Ishikawa (cell line): Measurements from ENCODE around the gene FEZF2.

ENCODE experiments used
- CEBPB ChIP-seq: IDR thresholded peaks from 2 replicates; pipeline ENCODE4 v1.6.1; 2012
- CREB1 ChIP-seq: IDR thresholded peaks from 2 replicates; pipeline ENCODE4 v1.6.1; 2012; ENCODE audit warnings: low read depth
- EGR1 ChIP-seq: IDR thresholded peaks from 2 replicates; pipeline ENCODE4 v1.6.1; 2012
- EP300 ChIP-seq: IDR thresholded peaks from 2 replicates; pipeline ENCODE4 v1.6.1; 2012; ENCODE audit warnings: borderline replicate concordance
- FOXM1 ChIP-seq: IDR thresholded peaks from 2 replicates; pipeline ENCODE4 v1.6.1; 2012; ENCODE audit warnings: low read depth, borderline replicate concordance
- NFIC ChIP-seq: IDR thresholded peaks from 2 replicates; pipeline ENCODE4 v1.6.1; 2012
- RAD21 ChIP-seq: IDR thresholded peaks from 2 replicates; pipeline ENCODE4 v1.6.1; 2012; ENCODE audit warnings: low read depth
- TAF1 ChIP-seq: IDR thresholded peaks from 2 replicates; pipeline ENCODE4 v1.6.1; 2012; ENCODE audit warnings: low read depth, mild to moderate bottlenecking
- TCF12 ChIP-seq: IDR thresholded peaks from 2 replicates; pipeline ENCODE4 v1.6.1; 2012; ENCODE audit warnings: low read depth
- TEAD4 ChIP-seq: IDR thresholded peaks from 2 replicates; pipeline ENCODE4 v1.6.1; 2012
- USF1 ChIP-seq: IDR thresholded peaks from 2 replicates; pipeline ENCODE4 v1.6.1; 2012
- YY1 ChIP-seq: IDR thresholded peaks from 2 replicates; pipeline ENCODE4 v1.6.1; 2012; ENCODE audit warnings: low read depth
- ZBTB7A ChIP-seq: IDR thresholded peaks from 2 replicates; pipeline ENCODE4 v1.6.1; 2012; ENCODE audit warnings: low read depth
- TF ChIP-seq, protein P1 (sequence below): IDR thresholded peaks from 2 replicates; pipeline ENCODE4 v1.6.1; 2012; ENCODE audit warnings: low read depth, mild to moderate bottlenecking
- TF ChIP-seq, protein P2 (sequence below): IDR thresholded peaks from 2 replicates; pipeline ENCODE4 v1.6.1; 2012

The FEZF2 gene

DNA sequence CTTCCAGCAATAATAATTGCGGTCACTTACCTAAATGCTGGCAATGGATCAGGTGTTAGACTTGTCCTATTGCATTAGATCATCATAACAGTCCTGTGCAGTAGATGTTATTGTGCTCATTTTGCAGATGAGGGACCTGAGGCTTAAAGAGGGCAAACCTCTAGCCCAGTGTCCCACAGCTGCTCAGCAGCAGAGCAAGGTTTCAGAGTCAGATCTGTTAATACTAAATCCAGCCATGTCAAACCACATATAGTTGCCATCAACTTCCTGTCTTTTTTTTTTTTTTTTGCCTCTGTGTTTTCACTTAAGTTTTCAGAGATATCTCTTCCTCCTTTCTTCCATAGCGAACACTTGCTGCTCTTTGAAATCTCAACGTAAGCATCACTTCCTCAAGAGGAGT is 12.1 kb downstream of the FEZF2 start:
- TF ChIP-seq RAD21 (no peak), YY1 (no peak), EGR1 (no peak), TEAD4 (no peak), NFIC (no peak), TCF12 (no peak), EP300 (no peak), FOXM1 (no peak), USF1 (no peak), CREB1 (no peak), CEBPB (no peak), TAF1 (no peak), ZBTB7A (no peak)
- TF ChIP-seq, protein P1, sequence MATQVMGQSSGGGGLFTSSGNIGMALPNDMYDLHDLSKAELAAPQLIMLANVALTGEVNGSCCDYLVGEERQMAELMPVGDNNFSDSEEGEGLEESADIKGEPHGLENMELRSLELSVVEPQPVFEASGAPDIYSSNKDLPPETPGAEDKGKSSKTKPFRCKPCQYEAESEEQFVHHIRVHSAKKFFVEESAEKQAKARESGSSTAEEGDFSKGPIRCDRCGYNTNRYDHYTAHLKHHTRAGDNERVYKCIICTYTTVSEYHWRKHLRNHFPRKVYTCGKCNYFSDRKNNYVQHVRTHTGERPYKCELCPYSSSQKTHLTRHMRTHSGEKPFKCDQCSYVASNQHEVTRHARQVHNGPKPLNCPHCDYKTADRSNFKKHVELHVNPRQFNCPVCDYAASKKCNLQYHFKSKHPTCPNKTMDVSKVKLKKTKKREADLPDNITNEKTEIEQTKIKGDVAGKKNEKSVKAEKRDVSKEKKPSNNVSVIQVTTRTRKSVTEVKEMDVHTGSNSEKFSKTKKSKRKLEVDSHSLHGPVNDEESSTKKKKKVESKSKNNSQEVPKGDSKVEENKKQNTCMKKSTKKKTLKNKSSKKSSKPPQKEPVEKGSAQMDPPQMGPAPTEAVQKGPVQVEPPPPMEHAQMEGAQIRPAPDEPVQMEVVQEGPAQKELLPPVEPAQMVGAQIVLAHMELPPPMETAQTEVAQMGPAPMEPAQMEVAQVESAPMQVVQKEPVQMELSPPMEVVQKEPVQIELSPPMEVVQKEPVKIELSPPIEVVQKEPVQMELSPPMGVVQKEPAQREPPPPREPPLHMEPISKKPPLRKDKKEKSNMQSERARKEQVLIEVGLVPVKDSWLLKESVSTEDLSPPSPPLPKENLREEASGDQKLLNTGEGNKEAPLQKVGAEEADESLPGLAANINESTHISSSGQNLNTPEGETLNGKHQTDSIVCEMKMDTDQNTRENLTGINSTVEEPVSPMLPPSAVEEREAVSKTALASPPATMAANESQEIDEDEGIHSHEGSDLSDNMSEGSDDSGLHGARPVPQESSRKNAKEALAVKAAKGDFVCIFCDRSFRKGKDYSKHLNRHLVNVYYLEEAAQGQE = no peak
- TF ChIP-seq, protein P2, sequence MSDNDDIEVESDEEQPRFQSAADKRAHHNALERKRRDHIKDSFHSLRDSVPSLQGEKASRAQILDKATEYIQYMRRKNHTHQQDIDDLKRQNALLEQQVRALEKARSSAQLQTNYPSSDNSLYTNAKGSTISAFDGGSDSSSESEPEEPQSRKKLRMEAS = no peak

DNA sequence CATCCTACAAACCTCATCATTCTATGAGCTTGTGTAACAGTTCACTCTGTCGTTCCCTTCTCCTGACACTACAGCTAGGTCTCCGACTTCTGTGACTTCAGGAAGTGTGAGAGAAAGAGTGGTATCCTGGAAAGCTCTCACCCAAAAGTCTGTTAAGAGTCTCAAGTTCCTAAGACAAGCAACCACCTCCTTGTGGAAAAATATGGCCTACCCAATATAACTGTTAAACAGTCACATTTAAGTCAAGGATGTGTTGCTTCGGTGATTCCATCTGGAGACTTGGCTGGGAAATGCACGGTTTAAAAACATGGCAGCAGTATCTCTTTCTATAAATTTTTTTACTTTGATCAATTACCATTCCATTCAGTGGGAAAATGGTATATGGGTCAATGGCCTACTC is 13.8 kb downstream of the FEZF2 start:
- TF ChIP-seq CEBPB (no peak), EGR1 (no peak), FOXM1 (no peak), TEAD4 (no peak), TAF1 (no peak), USF1 (no peak), YY1 (no peak), NFIC (no peak)

- no peak for TF ChIP-seq FOXM1
- TF ChIP-seq USF1 = no peak
- no peak for TF ChIP-seq RAD21
- no peak for TF ChIP-seq TAF1
- no peak for TF ChIP-seq NFIC
Measured at GRCh38 chr3:62356356-62356755, 17.0 kb downstream of the FEZF2 start.

DNA sequence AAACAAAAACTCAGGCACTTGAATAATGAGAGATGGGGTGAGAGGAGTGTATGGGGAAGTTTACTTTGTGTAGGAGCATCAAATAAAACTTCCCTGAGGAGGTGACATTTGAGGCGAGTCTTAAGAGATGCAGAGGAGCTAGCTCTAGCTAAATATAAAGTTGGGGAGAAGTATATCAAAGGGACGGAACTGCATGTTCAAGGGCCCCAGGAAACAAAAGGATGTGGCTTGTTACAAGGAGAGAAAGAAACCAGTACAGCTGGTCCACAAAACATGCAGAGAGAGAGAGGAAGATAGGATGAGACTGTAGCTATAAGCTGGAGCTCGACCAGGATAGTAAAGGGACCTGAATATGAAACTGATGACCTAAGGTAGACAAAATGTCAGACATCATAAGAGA is 17.6 kb downstream of the FEZF2 start:
- TF ChIP-seq RAD21 (no peak), ZBTB7A (no peak), TCF12 (no peak), CEBPB (no peak), CREB1 (no peak), USF1 (no peak), EGR1 (no peak), TAF1 (no peak), FOXM1 (no peak), EP300 (no peak), NFIC (no peak), YY1 (no peak), TEAD4 (no peak)
- TF ChIP-seq, protein P1 = no peak
- TF ChIP-seq, protein P2 = no peak

- TF ChIP-seq TAF1 (no peak), FOXM1 (no peak), CREB1 (no peak), USF1 (no peak), EGR1 (no peak), YY1 (no peak), RAD21 (no peak), TEAD4 (no peak), TCF12 (no peak), ZBTB7A (no peak), NFIC (no peak), CEBPB (no peak), EP300 (no peak)
- TF ChIP-seq, protein P2 = no peak
- TF ChIP-seq, protein P1 = no peak
Measured at GRCh38 chr3:62343755-62344154, 29.6 kb downstream of the FEZF2 start.
